Stimulated activated CD4-positive, alpha-beta T cell treated with anti-CD3 and anti-CD28 coated beads, Interleukin-1b, Interleukin-23, amount 100 ng/mL, for 48 hours (primary cell): ENCODE measurements around the gene ZDHHC14.

Source experiments
- DNase-seq: peaks from one replicate; pipeline ENCODE4 v3.0.0-alpha.2; 2020

The ZDHHC14 gene

DNA sequence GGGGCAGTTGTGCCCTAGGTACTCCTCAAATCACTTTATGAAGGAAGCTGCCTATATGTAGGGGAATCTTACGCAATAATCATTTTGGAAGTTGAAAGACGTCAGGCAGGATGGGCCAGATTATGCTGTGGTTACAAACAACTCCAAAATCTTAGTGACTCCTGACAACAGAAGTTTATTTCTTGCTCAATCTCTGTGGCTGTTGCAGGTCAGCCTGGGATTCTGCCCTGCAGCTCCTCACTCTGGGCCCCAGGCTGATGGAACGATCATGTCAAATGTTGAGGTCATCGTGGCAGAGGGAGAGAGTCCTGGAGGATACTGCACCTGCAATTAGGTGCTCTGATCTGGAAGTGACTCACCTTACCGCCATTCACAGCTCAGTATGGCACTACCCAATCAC lies 88.4 kb downstream of the ZDHHC14 start:
- DNase-seq, result no peak

DNA sequence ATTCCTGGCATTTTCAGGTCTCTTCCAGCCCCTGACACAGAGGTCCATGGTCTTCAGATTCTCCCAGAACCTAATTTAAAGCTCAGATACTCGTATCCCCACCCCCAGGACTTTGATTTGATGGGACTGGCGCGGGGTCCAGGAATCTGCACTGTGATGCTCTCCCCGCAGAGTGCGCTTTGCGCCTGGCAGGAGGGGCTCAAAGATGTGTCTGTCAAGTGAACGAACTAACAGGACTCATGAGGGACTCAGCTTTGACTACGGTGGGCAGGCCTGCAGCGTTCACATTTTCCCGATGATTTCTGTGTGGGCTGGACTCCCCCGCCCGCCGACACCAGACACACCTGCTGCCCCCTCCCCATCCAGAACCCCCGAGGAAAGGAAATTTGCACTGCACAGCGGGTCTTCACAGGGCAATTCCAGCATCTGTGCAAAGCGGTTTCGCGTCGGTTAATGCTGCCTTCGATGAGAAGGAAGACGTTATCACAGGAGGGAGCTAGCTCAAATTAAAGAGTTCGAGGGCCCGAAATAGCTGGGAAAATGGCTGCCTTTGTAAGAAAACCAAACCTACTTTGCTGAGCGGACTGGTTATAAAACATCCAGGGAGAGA lies 90.2 kb downstream of the ZDHHC14 start:
- no peak for DNase-seq

- no peak for DNase-seq
These were observed 91.1 kb downstream of the ZDHHC14 start for GRCh38 chr6:157471895-157472686.

DNA sequence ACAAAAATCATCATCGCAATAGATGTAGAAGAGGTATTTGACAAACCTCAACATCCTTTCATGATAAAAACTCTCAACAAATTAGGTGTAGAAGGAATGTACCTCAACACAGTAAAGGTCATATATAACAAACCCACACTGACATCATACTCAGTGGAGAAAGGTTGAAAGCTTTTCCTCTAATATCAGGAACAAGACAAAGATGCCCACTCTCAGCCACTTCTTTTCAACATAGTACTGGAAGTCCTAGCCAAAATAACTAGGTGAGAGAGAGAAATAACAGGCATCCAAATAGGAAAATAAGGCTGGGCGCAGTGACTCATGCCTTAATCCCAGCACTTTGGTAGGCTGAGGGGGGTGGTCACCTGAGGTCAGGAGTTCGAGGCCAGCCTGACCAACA lies 95.8 kb downstream of the ZDHHC14 start:
- no peak for DNase-seq

GRCh38 chr6:157478926-157479325 lies 97.9 kb downstream of the ZDHHC14 start:
- no peak for DNase-seq

DNA sequence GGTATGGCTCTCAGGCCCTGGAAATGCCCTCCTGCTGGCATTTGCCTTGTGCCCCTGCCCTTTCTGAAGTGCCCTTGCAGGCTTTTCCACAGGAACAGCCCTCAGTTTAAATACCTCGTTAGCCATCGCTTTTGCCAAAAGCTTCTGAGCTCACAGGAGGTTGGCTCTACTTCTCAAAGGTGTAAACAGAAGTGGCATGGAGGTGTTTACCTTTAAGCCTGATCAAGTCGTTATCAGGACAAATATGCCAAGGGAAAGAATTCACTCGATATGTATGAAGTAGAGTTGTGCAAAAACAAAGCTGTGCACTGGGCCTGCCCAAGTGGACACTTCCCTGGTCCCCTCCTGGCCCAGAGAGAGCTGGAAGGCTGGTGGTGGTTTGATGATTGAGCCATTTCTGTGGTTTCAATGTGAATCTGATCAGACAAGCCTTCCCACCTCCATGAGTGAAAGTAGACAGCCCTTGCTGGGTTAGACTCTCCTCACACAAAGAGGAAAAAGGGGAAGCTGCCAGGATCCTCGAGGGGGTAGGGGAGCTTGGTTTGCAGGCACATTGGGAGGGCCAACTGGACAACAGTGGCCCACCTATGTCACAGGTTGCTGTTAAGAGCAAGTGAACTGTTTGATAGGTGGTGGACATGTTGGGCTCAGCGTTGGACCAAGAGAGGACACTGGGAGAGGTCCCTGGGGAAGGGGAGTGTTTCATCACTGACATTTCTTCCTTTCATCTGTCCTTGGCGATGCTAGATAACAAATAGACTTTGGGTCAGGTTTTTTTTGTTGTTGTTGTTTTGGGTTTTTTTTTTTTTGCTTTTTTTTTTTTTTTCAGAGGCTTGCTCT lies 98.7 kb downstream of the ZDHHC14 start:
- no peak for DNase-seq

- DNase-seq, result no peak
These were observed 100.3 kb downstream of the ZDHHC14 start for GRCh38 chr6:157481189-157481864.

GRCh38 chr6:157481865-157482249 lies 100.9 kb downstream of the ZDHHC14 start:
- DNase-seq, result no peak

DNA sequence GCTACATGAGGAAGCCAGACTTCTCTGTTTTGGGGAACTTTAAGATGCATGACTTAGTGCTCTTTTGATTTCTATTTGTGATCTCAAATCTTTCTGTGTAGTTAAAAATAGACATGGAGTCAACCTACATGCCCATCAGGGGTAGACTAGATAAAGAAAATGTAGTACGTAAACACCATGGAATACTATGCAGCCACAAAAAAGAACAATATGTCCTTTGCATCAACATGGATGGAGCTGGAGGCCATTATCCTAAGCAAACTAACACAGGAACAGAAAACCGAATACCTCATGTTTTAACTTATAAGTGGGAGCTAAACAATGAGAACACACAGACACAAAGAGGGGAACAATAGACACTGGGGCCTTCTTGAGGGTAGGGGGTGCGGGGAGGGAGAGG lies 102.8 kb downstream of the ZDHHC14 start:
- DNase-seq, result no peak

- DNase-seq, result no peak
These were observed 103.2 kb downstream of the ZDHHC14 start for GRCh38 chr6:157484181-157484580.

DNA sequence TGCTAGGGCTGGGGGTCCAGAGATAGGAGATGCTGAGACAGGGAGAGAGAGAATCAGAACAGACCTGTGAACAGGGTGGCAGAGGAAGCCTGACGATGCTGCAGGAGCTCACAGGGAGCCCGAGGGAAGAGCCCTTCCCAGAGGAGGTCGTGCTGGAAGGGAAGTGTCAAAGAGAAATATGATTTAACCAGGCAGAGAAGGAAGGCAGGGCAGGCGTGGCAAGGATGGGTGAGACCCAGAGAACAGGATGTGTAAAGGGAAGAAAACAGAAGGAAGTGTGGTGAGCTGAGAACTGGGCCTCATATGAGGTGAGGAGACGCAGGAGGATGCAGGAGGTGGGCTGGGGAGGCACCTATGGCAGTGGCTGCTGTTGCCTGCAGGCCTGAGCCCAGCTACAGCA lies 105.6 kb downstream of the ZDHHC14 start:
- DNase-seq, result no peak

DNA sequence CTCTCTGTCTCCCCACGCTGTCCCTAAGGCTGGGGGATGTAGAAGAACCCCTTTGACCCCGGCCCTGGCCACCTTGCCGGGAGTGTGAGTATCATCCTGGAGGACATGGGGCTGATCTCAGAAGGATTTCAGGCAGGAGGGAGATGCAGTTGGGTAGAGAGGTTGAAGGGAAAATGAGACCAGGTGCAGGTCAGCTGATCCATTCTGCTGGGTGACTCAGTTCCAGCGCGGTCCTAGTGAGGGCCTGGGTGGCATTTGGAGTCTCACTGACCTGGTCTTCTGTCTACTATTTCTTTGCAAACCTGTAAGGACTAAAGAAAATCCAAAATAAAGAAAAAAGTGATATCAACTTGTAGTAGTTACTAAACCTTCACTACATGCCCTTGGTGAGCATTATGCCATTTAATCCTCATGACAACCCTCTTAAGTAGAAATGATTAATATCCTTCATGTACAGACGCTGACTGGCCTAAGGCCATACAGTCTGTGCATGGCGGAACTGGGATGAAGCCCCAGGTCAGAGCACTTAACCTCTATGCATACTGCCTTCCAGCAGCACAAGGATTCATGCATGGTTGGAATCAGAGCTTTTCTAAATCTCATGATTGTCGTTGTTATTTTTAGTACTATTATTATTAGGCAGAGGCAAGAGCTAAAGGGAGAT lies 106.3 kb downstream of the ZDHHC14 start:
- DNase-seq, result no peak

DNA sequence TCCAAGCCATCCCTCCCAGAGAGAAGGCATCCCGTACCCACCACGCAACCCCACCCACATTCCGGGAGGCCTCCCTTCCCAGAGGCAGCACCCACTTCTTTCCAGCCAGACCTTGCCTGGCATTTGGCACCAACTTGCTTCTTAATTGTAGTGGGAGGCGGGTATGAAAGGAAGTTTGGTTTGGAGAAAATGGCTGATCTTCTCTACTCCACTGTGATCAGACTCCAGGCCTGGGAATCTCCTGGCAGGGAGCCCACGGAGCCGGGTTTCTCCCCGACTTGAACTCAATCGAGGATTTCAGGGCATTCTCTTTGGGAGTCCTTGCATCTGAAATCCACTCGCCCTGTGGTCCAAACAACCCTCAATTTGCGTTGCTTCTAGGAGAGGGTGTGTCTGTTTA lies 107.1 kb downstream of the ZDHHC14 start:
- DNase-seq, result no peak

DNA sequence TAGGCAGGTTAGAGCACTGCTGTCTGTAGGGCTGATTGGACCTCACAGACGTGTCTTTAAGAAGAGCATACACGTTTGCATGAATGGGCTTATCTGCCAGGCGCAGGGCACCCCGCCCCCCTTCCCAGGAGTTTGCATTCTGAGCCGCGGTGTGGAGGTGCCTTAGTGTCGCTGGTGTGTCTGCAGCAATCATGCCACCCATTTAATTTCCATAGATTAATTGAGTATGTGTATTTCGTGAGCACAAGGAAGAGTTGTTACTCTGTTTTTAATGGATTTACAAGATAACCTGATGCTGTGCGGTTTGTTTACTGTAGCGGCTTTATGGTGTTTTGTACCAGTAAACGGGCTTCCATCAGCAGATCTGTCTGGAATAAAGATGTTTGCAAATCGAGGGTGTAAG lies 107.7 kb downstream of the ZDHHC14 start:
- DNase-seq, result no peak

GRCh38 chr6:157490611-157491269 lies 109.8 kb downstream of the ZDHHC14 start:
- DNase-seq, result no peak

DNA sequence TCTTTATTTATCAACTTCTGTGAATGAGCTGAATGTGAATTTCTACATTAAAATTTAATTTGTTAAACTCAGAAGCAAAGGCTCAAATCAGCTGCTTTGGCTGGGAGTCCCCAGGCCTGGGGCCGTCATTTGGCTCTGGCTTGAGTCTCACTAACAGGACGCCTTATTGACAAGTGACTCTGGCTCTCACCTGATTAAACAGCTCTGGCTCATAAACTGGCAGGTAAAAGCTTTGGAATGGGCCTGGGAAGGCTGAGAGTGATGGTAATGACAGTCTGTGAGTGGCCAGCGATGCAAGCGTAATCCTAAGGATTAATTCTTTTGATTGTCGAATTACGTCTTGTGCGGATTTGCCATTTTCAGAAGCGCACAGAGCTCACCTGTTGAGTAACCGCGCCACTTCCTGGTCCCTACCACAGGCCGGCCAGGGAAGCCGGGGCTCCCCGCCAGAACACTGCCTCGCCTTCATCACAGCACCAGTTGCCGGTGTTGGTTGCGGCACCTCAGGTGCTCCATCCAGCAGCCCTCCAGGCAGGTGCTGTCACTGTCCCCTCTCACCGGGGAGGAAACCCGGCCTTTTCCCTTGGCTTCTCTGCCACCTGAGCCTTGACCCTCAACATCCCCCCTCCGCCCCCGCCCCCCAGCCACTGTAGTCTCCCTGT lies 110.7 kb downstream of the ZDHHC14 start:
- no peak for DNase-seq

DNA sequence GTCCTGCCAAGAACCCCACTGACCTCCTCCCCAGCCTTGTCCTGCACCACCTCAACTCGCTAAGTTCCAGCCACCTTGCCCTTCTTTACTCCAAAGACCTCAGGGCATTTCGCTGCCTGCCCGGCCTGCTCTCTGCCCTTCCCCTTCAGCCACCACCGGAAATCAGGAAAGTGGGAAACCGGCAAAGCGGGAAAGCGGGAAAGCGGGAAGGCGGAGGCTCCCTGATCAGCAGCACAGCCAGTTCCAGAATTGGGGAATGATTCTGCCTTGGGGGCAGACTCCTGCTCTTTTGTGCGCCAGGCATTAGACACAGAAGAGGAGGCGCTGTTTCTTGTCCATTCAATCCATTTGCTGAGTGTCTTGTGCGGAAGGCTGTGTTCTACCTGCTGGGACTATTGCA lies 111.3 kb downstream of the ZDHHC14 start:
- DNase-seq, result no peak

DNA sequence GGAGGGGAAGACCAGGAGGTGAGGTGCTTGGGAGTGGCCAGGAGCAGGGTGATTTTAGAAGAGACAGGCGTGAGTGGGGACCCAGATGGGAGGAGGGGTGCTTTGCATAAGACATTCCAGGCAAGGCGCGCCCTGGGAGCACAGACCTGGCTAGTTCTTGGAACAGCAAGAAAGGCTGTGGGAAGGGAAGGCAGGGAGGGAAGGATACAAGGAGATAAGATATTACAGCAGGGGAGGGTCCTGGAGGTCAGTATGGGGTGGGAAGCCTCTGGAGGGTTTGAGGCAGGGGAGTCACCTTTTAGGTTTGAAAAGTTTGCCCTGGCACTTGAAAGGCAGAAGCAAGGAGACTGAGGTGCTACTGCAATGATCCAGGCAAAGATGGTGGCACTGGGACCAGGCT lies 111.8 kb downstream of the ZDHHC14 start:
- DNase-seq, result no peak

DNA sequence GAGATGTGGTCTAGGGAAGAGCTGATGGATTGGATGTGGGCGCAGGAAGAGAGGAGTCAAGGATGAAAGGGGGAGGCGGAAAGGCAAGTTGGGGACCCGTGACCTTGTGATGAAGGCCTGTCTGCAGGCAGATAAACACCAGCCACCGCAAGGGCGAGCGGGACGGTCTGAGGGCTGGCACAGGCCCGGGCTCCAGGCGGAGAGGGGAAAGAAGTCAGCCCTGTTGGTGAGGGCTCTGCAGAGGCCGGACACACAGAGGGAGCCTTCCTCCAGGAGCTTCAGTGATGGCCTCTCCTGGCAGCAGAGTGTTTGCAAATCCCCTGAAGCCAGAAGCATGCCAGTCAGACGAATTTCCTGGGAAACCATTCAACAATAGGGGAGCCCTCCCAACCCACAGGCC lies 112.2 kb downstream of the ZDHHC14 start:
- DNase-seq, result no peak

DNA sequence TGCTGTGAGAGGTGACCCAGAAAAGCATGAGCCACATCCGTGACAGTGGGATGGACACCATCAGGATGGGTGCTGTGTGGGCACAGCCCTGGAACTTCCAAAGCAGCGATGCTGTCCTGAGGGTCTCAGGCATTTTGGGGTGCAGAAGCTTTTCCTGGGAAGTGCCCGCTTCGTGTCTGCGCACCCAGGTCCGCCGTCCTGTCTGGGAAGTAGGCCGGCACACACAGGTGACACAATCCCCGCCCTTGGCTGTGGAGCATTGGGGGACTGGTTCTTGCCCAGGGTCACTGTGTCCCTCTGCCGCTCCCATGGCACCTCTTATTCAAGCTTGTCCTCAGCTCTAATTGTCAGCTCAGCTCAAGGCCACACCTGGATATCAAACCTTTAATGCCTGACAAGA lies 112.6 kb downstream of the ZDHHC14 start:
- no peak for DNase-seq

DNA sequence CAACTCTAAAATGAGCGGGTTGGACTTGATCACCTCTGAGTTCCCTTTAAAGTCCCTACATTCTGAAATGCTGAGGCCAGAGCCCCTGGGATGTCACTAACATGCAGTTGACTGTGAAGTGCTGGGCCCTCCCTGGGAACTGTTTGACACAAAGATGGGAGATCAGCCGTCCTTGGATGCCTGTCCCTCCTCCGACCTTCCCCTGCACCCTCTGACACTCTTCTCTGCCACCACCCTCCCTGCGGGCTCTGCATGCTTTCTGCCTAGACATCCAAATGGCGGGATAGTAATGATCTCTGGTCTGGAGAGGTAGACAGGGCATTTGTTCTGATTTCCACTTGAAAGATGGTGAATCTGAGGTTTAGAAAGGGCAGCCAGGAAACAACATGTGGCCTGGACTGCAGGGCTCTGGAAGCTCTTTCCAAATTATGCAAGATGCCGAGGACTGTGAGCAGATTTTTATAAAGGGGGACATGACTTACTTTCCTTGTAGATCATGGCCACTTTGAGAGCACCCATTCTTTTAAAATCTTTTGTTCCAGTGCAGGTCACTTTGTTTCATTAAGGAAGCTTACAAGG lies 113.2 kb downstream of the ZDHHC14 start:
- DNase-seq, result no peak
